ENCODE data around the gene HSPA12A. TPM values are rescaled to one million over a fixed set of nuclear protein-coding genes. Genes with fewer than 3 reads are reported as not detected.

HSPA12A gene
- total RNA-seq, 2 donors from 2014 or later = 13.9 to 15.4 TPM

DNA sequence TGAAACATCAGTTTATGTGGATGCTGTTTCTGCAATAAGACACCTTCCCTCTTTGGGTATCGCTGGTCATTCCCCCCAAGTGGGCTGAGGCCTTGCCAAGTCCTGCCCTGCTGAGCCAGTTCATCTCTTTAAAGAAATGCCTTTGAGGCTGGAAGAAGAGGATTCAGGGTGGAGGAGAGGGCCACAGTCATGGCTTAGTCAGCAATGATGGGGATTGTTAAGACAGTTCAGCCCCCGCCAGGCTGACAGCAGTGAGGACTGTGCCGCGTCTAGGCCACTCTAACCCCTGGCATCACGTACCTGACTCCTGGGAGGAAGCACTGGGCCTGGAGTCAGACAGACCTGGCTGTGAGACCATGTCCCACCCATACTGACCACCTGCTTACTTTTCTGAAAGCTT, 73.3 kb downstream of the HSPA12A start:
- peak overlapping the region; percentile 86 for H3K27ac Mint-ChIP-seq
- WGBS, 2 experiments (ENCODE audit: insufficient coverage in 1 of 2, insufficient read length in 1 of 2) = 94 to 97% methylated on average over 4 to 5 of the region's 5 CpGs
- H3K36me3 Mint-ChIP-seq (ENCODE audit: low read depth) = peaks cover 41% of the 10 kb centered on the region
- peak overlapping the region; percentile 75 for H3K4me3 ChIP-seq (ENCODE audit: low read length)
- no peak for DNase-seq
- no peak overlapping the region for H3K9ac ChIP-seq (ENCODE audit: extremely low read depth, low read length, poor library complexity, severe bottlenecking)
- peak overlapping the region; percentile 76 for H3K4me3 Mint-ChIP-seq
- peaks cover 21% of the 10 kb centered on the region for H3K4me1 Mint-ChIP-seq
- H3K27me3 Mint-ChIP-seq (ENCODE audit: insufficient read depth) = no peaks in the 10 kb centered on the region
- H3K27me3 ChIP-seq (ENCODE audit: control insufficient read depth, insufficient read depth, low read length, poor library complexity, severe bottlenecking) = no peaks in the 10 kb centered on the region
- TF ChIP-seq CTCF (conservative IDR thresholded peaks at IDR 0.05) = no peak
- H3K36me3 ChIP-seq (ENCODE audit: control insufficient read depth, insufficient read depth, low read length) = peaks cover 16% of the 10 kb centered on the region
- H3K9me3 ChIP-seq (ENCODE audit: control insufficient read depth, low read length) = no peaks in the 10 kb centered on the region
- no peaks in the 10 kb centered on the region for H3K9me3 Mint-ChIP-seq
- no peak overlapping the region for H3K27ac ChIP-seq (ENCODE audit: low read depth, low read length)
- no peaks in the 10 kb centered on the region for H3K4me1 ChIP-seq (ENCODE audit: control insufficient read depth, insufficient read depth, low read length)

GRCh38 chr10:116668446-116668845, 73.9 kb downstream of the HSPA12A start:
- WGBS, 2 experiments (ENCODE audit: insufficient coverage in 1 of 2, insufficient read length in 1 of 2) = 89 to 100% methylated on average over 1 to 2 of the region's 2 CpGs
- Histone ChIP-seq H3K4me3 (ENCODE audit: low read length) (no peak overlapping the region), H3K27me3 (ENCODE audit: control insufficient read depth, insufficient read depth, low read length, poor library complexity, severe bottlenecking) (no peaks in the 10 kb centered on the region), H3K27ac (ENCODE audit: low read depth, low read length) (no peak overlapping the region), H3K9me3 (ENCODE audit: control insufficient read depth, low read length) (no peaks in the 10 kb centered on the region), H3K9ac (ENCODE audit: extremely low read depth, low read length, poor library complexity, severe bottlenecking) (no peak overlapping the region), H3K4me1 (ENCODE audit: control insufficient read depth, insufficient read depth, low read length) (no peaks in the 10 kb centered on the region), H3K36me3 (ENCODE audit: control insufficient read depth, insufficient read depth, low read length) (peaks cover 16% of the 10 kb centered on the region)
- H3K4me3 Mint-ChIP-seq = peak overlapping the region; percentile 76
- TF ChIP-seq CTCF (conservative IDR thresholded peaks at IDR 0.05) = no peak
- no peaks in the 10 kb centered on the region for H3K9me3 Mint-ChIP-seq
- no peak overlapping the region for H3K27ac Mint-ChIP-seq
- H3K36me3 Mint-ChIP-seq (ENCODE audit: low read depth) = peaks cover 47% of the 10 kb centered on the region
- DNase-seq = no peak
- H3K27me3 Mint-ChIP-seq (ENCODE audit: insufficient read depth) = no peaks in the 10 kb centered on the region
- peaks cover 21% of the 10 kb centered on the region for H3K4me1 Mint-ChIP-seq

- Histone ChIP-seq H3K36me3 (ENCODE audit: control insufficient read depth, insufficient read depth, low read length) (peaks cover 16% of the 10 kb centered on the region), H3K4me1 (ENCODE audit: control insufficient read depth, insufficient read depth, low read length) (no peaks in the 10 kb centered on the region), H3K9ac (ENCODE audit: extremely low read depth, low read length, poor library complexity, severe bottlenecking) (no peak overlapping the region), H3K27ac (ENCODE audit: low read depth, low read length) (no peak overlapping the region), H3K9me3 (ENCODE audit: control insufficient read depth, low read length) (no peaks in the 10 kb centered on the region), H3K27me3 (ENCODE audit: control insufficient read depth, insufficient read depth, low read length, poor library complexity, severe bottlenecking) (no peaks in the 10 kb centered on the region), H3K4me3 (ENCODE audit: low read length) (no peak overlapping the region)
- Mint-ChIP-seq H3K36me3 (ENCODE audit: low read depth) (peaks cover 50% of the 10 kb centered on the region), H3K4me1 (peaks cover 21% of the 10 kb centered on the region), H3K4me3 (peak overlapping the region; percentile 76), H3K27ac (no peak overlapping the region), H3K9me3 (no peaks in the 10 kb centered on the region), H3K27me3 (ENCODE audit: insufficient read depth) (no peaks in the 10 kb centered on the region)
- no peak for TF ChIP-seq CTCF (conservative IDR thresholded peaks at IDR 0.05)
- DNase-seq = no peak
- 91 to 93% methylated on average over 7 to 9 of the region's 9 CpGs for WGBS, 2 experiments (ENCODE audit: insufficient coverage in 1 of 2, insufficient read length in 1 of 2)
These were observed 74.3 kb downstream of the HSPA12A start for GRCh38 chr10:116668018-116668417.

Measured in endodermal cell (in vitro differentiated cells).